B cell (primary cell): ENCODE data around the gene CCNYL1. TPM values are rescaled to one million over a fixed set of nuclear protein-coding genes. Genes with fewer than 3 reads are reported as not detected.

ENCODE experiments used
- ATAC-seq: fragments of 200-7000 bp; cut with Tn5 transposase; one replicate; pipeline ENCODE4 v1.10.0; 2021; ENCODE audit warnings: low read depth, mild to moderate bottlenecking, moderate number of reproducible peaks, moderate library complexity
- CTCF ChIA-PET: fragments of 350-600 bp; sonication (Branson Sonifier 250); formaldehyde crosslinking; loops from one replicate; lab custom pipeline; 2021; ENCODE audit warnings: antibody characterized with exemption, inconsistent platforms; lab: Charles Lee
- POLR2A ChIA-PET: fragments of 350-600 bp; sonication (Branson Sonifier 250); formaldehyde crosslinking; loops from one replicate; lab custom pipeline; 2021; ENCODE audit warnings: antibody characterized with exemption; lab: Charles Lee
- DNase-seq: peaks from one replicate; pipeline ENCODE4 v3.0.0; 2013
- H2AFZ ChIP-seq: 2 replicates; pipeline ENCODE4 v1.6.1; 2012; ENCODE audit warnings: mild to moderate bottlenecking, low read depth, low read length; ENCODE audit not compliant: insufficient read depth, poor library complexity, severe bottlenecking
- H3K27ac ChIP-seq, 2 donors: 1 replicate in 1 of 2; 2 replicates in 1 of 2; pipeline ENCODE4 v1.5.1; 2012 to 2013; ENCODE audit warnings: low read length in 2 of 2, mild to moderate bottlenecking in 2 of 2, moderate library complexity in 1 of 2
- H3K27me3 ChIP-seq, 4 experiments: fragments of 200-600 bp in 1 of 4; sonication (generic) in 1 of 4; replicated peaks in 1 of 4; 1 replicate in 2 of 4; 2 replicates in 2 of 4; pipeline versions ENCODE4 v1.6.1 to v1.7.0; 2013 to 2016; ENCODE audit warnings: low read length in 3 of 4, mild to moderate bottlenecking in 2 of 4, mixed read lengths in 1 of 4, moderate library complexity in 1 of 4; ENCODE audit not compliant: insufficient read depth in 4 of 4, control insufficient read depth in 3 of 4; ENCODE audit errors: control extremely low read depth in 1 of 4
- H3K36me3 ChIP-seq, 2 experiments: replicated peaks in 1 of 2; 1 replicate in 1 of 2; 2 replicates in 1 of 2; pipeline versions ENCODE4 v1.6.1 to v1.7.1; 2013; ENCODE audit warnings: low read length in 1 of 2; ENCODE audit not compliant: insufficient read depth in 2 of 2, control insufficient read depth in 1 of 2; ENCODE audit errors: control extremely low read depth in 1 of 2, extremely low read depth in 1 of 2
- H3K4me1 ChIP-seq, 2 donors: fragments of 200-600 bp in 1 of 2; sonication (generic) in 1 of 2; 1 replicate in 1 of 2; 2 replicates in 1 of 2; pipeline versions ENCODE4 v1.5.1 to v1.6.1; 2013 to 2017; ENCODE audit warnings: low read length in 2 of 2; ENCODE audit not compliant: control insufficient read depth in 2 of 2, insufficient read depth in 2 of 2
- H3K4me2 ChIP-seq: replicated peaks from 2 replicates; pipeline ENCODE3; 2012; ENCODE audit warnings: mild to moderate bottlenecking, low read depth, low read length; ENCODE audit not compliant: poor library complexity, severe bottlenecking
- H3K4me3 ChIP-seq, 5 experiments: fragments of 200-600 bp in 1 of 5; sonication (generic) in 1 of 5; 1 replicate in 3 of 5; 2 replicates in 2 of 5; pipeline versions ENCODE4 v1.5.1 to v1.7.0; 2011 to 2016; ENCODE audit warnings: low read length in 4 of 5, mild to moderate bottlenecking in 4 of 5, low read depth in 2 of 5, control low read depth in 1 of 5, moderate library complexity in 1 of 5; ENCODE audit not compliant: insufficient read depth in 1 of 5; ENCODE audit errors: control extremely low read depth in 1 of 5, extremely low read depth in 1 of 5
- H3K79me2 ChIP-seq: fragments of 200-600 bp; sonication (generic); one replicate; pipeline ENCODE4 v1.6.0; 2016; ENCODE audit warnings: low read length; ENCODE audit not compliant: control insufficient read depth, insufficient read depth
- H3K9ac ChIP-seq: fragments of 200-600 bp; sonication (generic); 2 replicates; pipeline ENCODE4 v1.6.1; 2017; ENCODE audit warnings: mild to moderate bottlenecking, low read length, moderate library complexity
- H3K9me3 ChIP-seq, 3 donors: one replicate each; pipeline versions ENCODE4 v1.6.1 to v1.7.1; 2013; ENCODE audit warnings: low read length in 2 of 3; ENCODE audit not compliant: control insufficient read depth in 2 of 3, insufficient read depth in 1 of 3; ENCODE audit errors: control extremely low read depth in 1 of 3
- H4K20me1 ChIP-seq: 2 replicates; pipeline ENCODE4 v1.6.0; 2012; ENCODE audit warnings: mild to moderate bottlenecking, low read length; ENCODE audit not compliant: insufficient read depth, control insufficient read depth, poor library complexity, severe bottlenecking
- H3K27ac Mint-ChIP-seq: one replicate; pipeline ENCODE4 v1.8.0; 2021; ENCODE audit warnings: mixed read lengths
- H3K27me3 Mint-ChIP-seq: one replicate; pipeline ENCODE4 v1.8.0; 2021; ENCODE audit warnings: mixed read lengths
- H3K4me1 Mint-ChIP-seq: one replicate; pipeline ENCODE4 v1.8.0; 2021; ENCODE audit warnings: mixed read lengths
- H3K4me3 Mint-ChIP-seq: one replicate; pipeline ENCODE4 v1.8.0; 2021; ENCODE audit warnings: mixed read lengths
- H3K9me3 Mint-ChIP-seq: one replicate; pipeline ENCODE4 v1.8.0; 2022; ENCODE audit warnings: mixed read lengths; ENCODE audit not compliant: insufficient read depth
- CTCF ChIP-seq: fragments of 200-600 bp; IDR thresholded peaks from one replicate; pipeline ENCODE4 v1.8.0; 2022; ENCODE audit warnings: antibody characterized with exemption, mild to moderate bottlenecking
- EZH2 ChIP-seq: IDR thresholded peaks from 2 replicates; pipeline ENCODE4 v1.6.1; 2012; ENCODE audit warnings: borderline replicate concordance, low read depth, mild to moderate bottlenecking, moderate library complexity, low read length; ENCODE audit not compliant: insufficient read depth, poor library complexity, severe bottlenecking
- WGBS: methylation state at CpG from one replicate; pipeline ENCODE4 v1.1.5; 2013; ENCODE audit warnings: missing lambda C conversion rate; ENCODE audit not compliant: insufficient coverage; 5-methylcytosine and 5-hydroxymethylcytosine counted together
- intact Hi-C: fragments of 100-400 bp; cut with micrococcal nuclease; formaldehyde crosslinking; loops from one replicate; pipeline ENCODE4 v1.10.0; 2022
- polyA plus RNA-seq: library from polyadenylated mRNA; depleted of rRNA; stranded (reverse); fragments of >200 nt; gene quantifications from 2 replicates; pipeline ENCODE4 v1.2.3, GENCODE V29; 2012
- small RNA-seq: library from RNA; depleted of rRNA; stranded (forward); fragments of <200 nt; gene quantifications from one replicate; pipeline ENCODE3, GENCODE V24; 2012; ENCODE audit warnings: low replicate concordance, low read depth; ENCODE audit not compliant: insufficient read length
- total RNA-seq, 2 donors: library from RNA; stranded (reverse); fragments of 120-200 nt in 1 of 2; gene quantifications; 1 replicate in 1 of 2; 2 replicates in 1 of 2; pipeline versions ENCODE4 v1.2.3 to v1.2.4, GENCODE V29; 2013 to 2022

The CCNYL1 gene
- total and polyA plus RNA-seq, 2 donors (not counting 1 experiment from before 2014, with no cell fraction given), result 8.6 to 14.2 TPM

DNA sequence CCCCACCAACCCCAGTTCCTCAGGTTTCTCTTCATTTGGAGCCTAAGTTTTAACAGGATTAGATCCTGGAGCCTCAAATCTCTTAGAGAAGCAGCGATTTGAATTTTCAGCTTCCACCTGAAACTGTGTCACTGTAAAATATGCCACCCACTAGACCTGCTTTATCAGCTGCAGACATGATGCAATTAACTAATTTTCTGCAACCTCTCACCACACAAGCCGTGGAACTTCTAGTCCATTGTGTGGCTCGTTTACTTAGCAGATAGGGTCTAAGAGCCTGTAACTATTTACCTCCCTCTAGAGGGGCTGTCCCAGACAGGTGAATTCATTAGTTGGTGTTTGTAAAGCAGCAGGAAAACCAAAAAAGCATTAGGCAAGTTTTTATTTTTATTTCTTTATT, 89.8 kb downstream of the CCNYL1 start:
- 48% methylated on average over 2 of the region's 3 CpGs for whole genome bisulfite sequencing
- Mint-ChIP-seq H3K27me3 (no peaks in the 10 kb centered on the region), H3K4me1 (no peaks in the 10 kb centered on the region), H3K4me3 (no peak overlapping the region), H3K27ac (no peak overlapping the region), H3K9me3 (no peaks in the 10 kb centered on the region)
- H3K4me1 ChIP-seq, result no peaks in the 10 kb centered on the region
- H2AFZ ChIP-seq, result no peak overlapping the region
- ChIA-PET POLR2A (no interaction called here), CTCF (no interaction called here)
- H3K9me3 ChIP-seq, result no peaks in the 10 kb centered on the region
- no peaks in the 10 kb centered on the region for H3K36me3 ChIP-seq
- DNase-seq (no peak), ATAC-seq (no peak)
- H3K27me3 ChIP-seq, result no peaks in the 10 kb centered on the region
- TF ChIP-seq EZH2 (no peak), CTCF (no peak)
- intact Hi-C loops, result no loop called here
- H4K20me1 ChIP-seq, result no peaks in the 10 kb centered on the region
- no peak overlapping the region for H3K27ac ChIP-seq
- no peak overlapping the region for H3K4me2 ChIP-seq
- H3K4me3 ChIP-seq, result no peak overlapping the region
- no peak overlapping the region for H3K9ac ChIP-seq
- H3K79me2 ChIP-seq, result no peaks in the 10 kb centered on the region

- WGBS, result no CpG with 5 or more reads among the region's 6 CpGs
- POLR2A ChIA-PET, result interaction anchor here (0.7 kb wide), 1 partner anchor 14 kb away, joined by 4 read pairs; no protein-coding TSS in a partner anchor
- intact Hi-C loops, result no loop called here
- Histone ChIP-seq H4K20me1 (no peaks in the 10 kb centered on the region), H3K27ac (no peak overlapping the region), H3K9ac (no peak overlapping the region), H3K4me3 (no peak overlapping the region), H3K4me2 (no peak overlapping the region), H3K36me3 (no peaks in the 10 kb centered on the region), H2AFZ (no peak overlapping the region), H3K79me2 (no peaks in the 10 kb centered on the region), H3K4me1 (no peaks in the 10 kb centered on the region), H3K27me3 (no peaks in the 10 kb centered on the region), H3K9me3 (no peaks in the 10 kb centered on the region)
- H3K9me3 Mint-ChIP-seq, result no peaks in the 10 kb centered on the region
- no peaks in the 10 kb centered on the region for H3K4me1 Mint-ChIP-seq
- H3K27me3 Mint-ChIP-seq, result no peaks in the 10 kb centered on the region
- no peak for DNase-seq
- no peak overlapping the region for H3K27ac Mint-ChIP-seq
- no peak for ATAC-seq
- CTCF ChIA-PET, result no interaction called here
- no peak overlapping the region for H3K4me3 Mint-ChIP-seq
- TF ChIP-seq EZH2, result no peak
- no peak for TF ChIP-seq CTCF
Measured at GRCh38 chr2:207802650-207803049, 91.2 kb downstream of the CCNYL1 start.

Small RNA genes within 50 kb of the gene (small RNA-seq; reads per million reads assigned to genes)
- not detected for gene RF00019
- not detected for gene RNU6-664P

Other genes with a start within 250 kb of the CCNYL1 start
- 149 and 156 TPM in 2 replicates for gene CREB1, start 181.7 kb upstream of the CCNYL1 start, total RNA-seq
- 42.5 and 46.0 TPM in 2 replicates for gene CREB1, start 181.7 kb upstream of the CCNYL1 start, polyA plus RNA-seq
- 33.1 and 34.4 TPM in 2 replicates for gene METTL21A, start 86.2 kb upstream of the CCNYL1 start, total RNA-seq
- gene METTL21A, start 86.2 kb upstream of the CCNYL1 start, polyA plus RNA-seq, result 30.7 and 31.2 TPM in 2 replicates
- 1.8 and 2.5 TPM in 2 replicates for gene FZD5, start 58.3 kb downstream of the CCNYL1 start, total RNA-seq
- gene FZD5, start 58.3 kb downstream of the CCNYL1 start, polyA plus RNA-seq, result 0.37 and 0.46 TPM in 2 replicates